Measurements from ENCODE around the gene IL1RAPL1. TPM values are rescaled to one million over a fixed set of nuclear protein-coding genes. Genes with fewer than 3 reads are reported as not detected.

IL1RAPL1 gene
- polyA plus RNA-seq, 2 of the 4 experiments (the other 2 are of a cell fraction) = not detected

DNA sequence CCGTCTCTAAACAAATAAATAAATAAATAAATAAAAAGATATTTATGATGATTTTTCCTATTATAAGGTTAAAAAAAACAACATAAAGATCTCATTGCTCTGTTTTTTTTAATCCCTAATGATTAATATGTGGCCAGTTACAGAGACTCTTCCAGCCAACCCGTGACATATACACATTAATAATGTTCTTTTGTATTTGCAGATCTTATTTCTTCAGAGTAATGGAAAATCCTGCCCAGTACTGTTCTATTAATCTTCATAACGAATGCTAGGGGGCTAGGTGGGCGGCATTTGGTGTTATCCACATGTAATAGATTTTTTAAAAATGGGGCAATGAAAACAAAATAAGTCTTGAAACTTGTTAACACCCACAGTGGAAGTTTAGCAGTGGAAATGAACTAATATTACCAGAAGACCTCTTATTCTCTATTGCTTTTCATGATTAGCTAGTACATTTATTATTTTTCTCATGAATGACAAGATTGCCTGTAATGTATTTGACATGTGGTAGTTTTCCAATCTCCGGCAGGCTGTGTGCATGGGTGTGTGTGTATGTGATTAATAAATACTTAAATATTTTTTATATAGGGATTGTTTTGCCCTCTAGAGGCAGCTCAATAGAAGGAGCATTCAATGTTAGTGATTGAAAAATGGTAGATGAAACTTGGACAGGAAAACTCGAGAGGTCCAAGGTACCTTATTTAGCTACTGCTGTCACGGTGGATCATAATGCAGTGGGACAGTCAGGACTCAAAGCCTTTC is 457.4 kb downstream of the IL1RAPL1 start:
- H3K4me3 ChIP-seq = no peak overlapping the region
- ATAC-seq (no peak), FAIRE-seq (peak; percentile 73), DNase-seq (ENCODE audit: low read depth in 1 of 2, low spot score in 1 of 2) (no peak)
- 26% methylated on average over 7 of the region's 7 CpGs for WGBS (ENCODE audit: missing lambda C conversion rate)
- H3K27ac ChIP-seq = no peak overlapping the region
- no peak overlapping the region for H3K4me2 ChIP-seq
- TF ChIP-seq CEBPB (IDR thresholded peaks at IDR 0.05) = no peak
- no peak for TF ChIP-seq FOSL2 (IDR thresholded peaks at IDR 0.05)
- no peak for TF ChIP-seq FOSL2 (CRISPR knock-in tag; IDR thresholded peaks at IDR 0.05)
- ChIA-PET POLR2A (no interaction called here), CTCF (interaction anchor here (0.5 kb wide), 1 partner anchor 59 kb away, joined by 4 read pairs; no protein-coding TSS in a partner anchor)
- H3K4me1 ChIP-seq = no peaks in the 10 kb centered on the region
- no peaks in the 10 kb centered on the region for H3K9me3 ChIP-seq

DNA sequence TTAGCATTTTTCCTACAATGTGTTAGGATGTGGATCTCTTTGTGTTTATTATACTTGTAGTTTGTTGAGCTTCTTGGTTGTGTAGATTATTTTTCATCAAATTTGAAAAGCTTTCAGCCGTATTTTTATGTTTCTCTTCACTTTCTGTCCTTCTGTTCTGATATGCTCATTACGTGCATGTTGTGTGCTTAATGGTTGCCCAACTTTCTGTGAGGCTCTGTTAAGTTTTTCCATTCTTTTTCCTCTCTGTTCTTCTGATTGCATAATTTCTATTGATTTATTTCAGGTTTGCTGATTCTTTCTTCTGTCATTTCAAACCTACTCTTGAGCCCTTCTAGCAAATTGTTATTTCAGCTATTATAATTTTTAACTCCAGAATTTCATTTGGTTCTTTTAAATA is 478.2 kb downstream of the IL1RAPL1 start:
- WGBS (ENCODE audit: missing lambda C conversion rate) = 33% methylated on average over 2 of the region's 2 CpGs
- no peaks in the 10 kb centered on the region for H3K9me3 ChIP-seq
- H3K4me3 ChIP-seq = no peak overlapping the region
- ChIA-PET POLR2A (no interaction called here), CTCF (no interaction called here)
- H3K4me2 ChIP-seq = no peak overlapping the region
- ATAC-seq = no peak
- H3K4me1 ChIP-seq = no peaks in the 10 kb centered on the region
- H3K27ac ChIP-seq = no peak overlapping the region
- DNase-seq (ENCODE audit: low read depth in 1 of 2, low spot score in 1 of 2) = no peak
- TF ChIP-seq, protein P1, sequence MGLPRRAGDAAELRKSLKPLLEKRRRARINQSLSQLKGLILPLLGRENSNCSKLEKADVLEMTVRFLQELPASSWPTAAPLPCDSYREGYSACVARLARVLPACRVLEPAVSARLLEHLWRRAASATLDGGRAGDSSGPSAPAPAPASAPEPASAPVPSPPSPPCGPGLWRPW (IDR thresholded peaks at IDR 0.05) = no peak
- TF ChIP-seq HOXB13 (CRISPR knock-in tag; IDR thresholded peaks at IDR 0.05; ENCODE audit: low read depth) = no peak
- TF ChIP-seq GATA3 (IDR thresholded peaks at IDR 0.05; ENCODE audit: borderline replicate concordance) = no peak
- TF ChIP-seq TFCP2L1 (CRISPR knock-in tag; IDR thresholded peaks at IDR 0.05) = no peak
- TF ChIP-seq MAZ (IDR thresholded peaks at IDR 0.05; ENCODE audit: borderline replicate concordance, low read depth, low read length) = no peak
- TF ChIP-seq MAFK (IDR thresholded peaks at IDR 0.05; ENCODE audit: partially characterized antibody) = no peak
- TF ChIP-seq, protein P2, sequence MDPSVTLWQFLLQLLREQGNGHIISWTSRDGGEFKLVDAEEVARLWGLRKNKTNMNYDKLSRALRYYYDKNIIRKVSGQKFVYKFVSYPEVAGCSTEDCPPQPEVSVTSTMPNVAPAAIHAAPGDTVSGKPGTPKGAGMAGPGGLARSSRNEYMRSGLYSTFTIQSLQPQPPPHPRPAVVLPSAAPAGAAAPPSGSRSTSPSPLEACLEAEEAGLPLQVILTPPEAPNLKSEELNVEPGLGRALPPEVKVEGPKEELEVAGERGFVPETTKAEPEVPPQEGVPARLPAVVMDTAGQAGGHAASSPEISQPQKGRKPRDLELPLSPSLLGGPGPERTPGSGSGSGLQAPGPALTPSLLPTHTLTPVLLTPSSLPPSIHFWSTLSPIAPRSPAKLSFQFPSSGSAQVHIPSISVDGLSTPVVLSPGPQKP (IDR thresholded peaks at IDR 0.05; ENCODE audit: low read depth, low read length) = no peak
- peak; percentile 18 for FAIRE-seq

DNA sequence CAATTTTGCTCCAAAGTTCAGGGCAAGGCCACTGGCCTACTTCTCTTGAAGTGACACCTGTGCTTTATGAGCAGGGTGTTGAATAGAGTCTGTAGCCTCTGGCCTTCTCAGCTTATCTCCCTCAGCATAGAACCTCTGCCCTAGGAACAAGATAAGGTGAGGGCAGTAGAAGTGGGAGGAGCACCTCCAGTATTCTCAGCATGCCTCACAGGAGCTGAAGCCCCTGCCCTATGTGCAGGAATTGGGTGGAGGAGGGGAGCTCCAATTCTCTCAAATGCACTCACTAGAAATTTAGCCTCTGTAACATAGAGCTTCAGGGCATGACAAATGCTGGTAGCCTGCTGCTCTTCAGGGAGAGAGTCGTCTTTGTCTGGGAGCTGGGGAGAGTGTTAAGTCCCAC is 479.3 kb downstream of the IL1RAPL1 start:
- CTCF ChIA-PET = no interaction called here

More for the DNA sequence above, 479.3 kb downstream of the IL1RAPL1 start:
- 38% methylated on average over 1 of the region's 1 CpG for WGBS (ENCODE audit: missing lambda C conversion rate)
- TF ChIP-seq FOSL2 (IDR thresholded peaks at IDR 0.05) (no peak), FOSL2 (CRISPR knock-in tag; IDR thresholded peaks at IDR 0.05) (no peak), GATA3 (IDR thresholded peaks at IDR 0.05; ENCODE audit: borderline replicate concordance) (no peak), POLR2A (IDR thresholded peaks at IDR 0.05; ENCODE audit: low read length) (no peak), ZSCAN20 (CRISPR knock-in tag; IDR thresholded peaks at IDR 0.05) (no peak), EHMT2 (IDR thresholded peaks at IDR 0.05; ENCODE audit: low read depth) (no peak), MYC (IDR thresholded peaks at IDR 0.05; ENCODE audit: borderline replicate concordance, low read length) (no peak), ZC3H11A (IDR thresholded peaks at IDR 0.05) (no peak), RNF2 (IDR thresholded peaks at IDR 0.05; ENCODE audit: borderline replicate concordance, low read depth) (no peak), MAFK (IDR thresholded peaks at IDR 0.05; ENCODE audit: partially characterized antibody) (no peak), RCOR1 (IDR thresholded peaks at IDR 0.05; ENCODE audit: low read depth, low read length) (no peak), BHLHE40 (IDR thresholded peaks at IDR 0.05; ENCODE audit: low read depth, low read length) (no peak), RARB (CRISPR knock-in tag; IDR thresholded peaks at IDR 0.05) (no peak), NFE2L2 (conservative IDR thresholded peaks at IDR 0.05; ENCODE audit: low read length) (no peak), TP53 (CRISPR knock-in tag; IDR thresholded peaks at IDR 0.05) (no peak), ZNF302 (CRISPR knock-in tag; IDR thresholded peaks at IDR 0.05) (no peak), NPAS2 (CRISPR knock-in tag; IDR thresholded peaks at IDR 0.05; ENCODE audit: borderline replicate concordance) (no peak), FOSB (CRISPR knock-in tag; IDR thresholded peaks at IDR 0.05) (no peak), ZFP36 (IDR thresholded peaks at IDR 0.05; ENCODE audit: borderline replicate concordance, partially characterized antibody) (no peak)
- TF ChIP-seq, protein P3, sequence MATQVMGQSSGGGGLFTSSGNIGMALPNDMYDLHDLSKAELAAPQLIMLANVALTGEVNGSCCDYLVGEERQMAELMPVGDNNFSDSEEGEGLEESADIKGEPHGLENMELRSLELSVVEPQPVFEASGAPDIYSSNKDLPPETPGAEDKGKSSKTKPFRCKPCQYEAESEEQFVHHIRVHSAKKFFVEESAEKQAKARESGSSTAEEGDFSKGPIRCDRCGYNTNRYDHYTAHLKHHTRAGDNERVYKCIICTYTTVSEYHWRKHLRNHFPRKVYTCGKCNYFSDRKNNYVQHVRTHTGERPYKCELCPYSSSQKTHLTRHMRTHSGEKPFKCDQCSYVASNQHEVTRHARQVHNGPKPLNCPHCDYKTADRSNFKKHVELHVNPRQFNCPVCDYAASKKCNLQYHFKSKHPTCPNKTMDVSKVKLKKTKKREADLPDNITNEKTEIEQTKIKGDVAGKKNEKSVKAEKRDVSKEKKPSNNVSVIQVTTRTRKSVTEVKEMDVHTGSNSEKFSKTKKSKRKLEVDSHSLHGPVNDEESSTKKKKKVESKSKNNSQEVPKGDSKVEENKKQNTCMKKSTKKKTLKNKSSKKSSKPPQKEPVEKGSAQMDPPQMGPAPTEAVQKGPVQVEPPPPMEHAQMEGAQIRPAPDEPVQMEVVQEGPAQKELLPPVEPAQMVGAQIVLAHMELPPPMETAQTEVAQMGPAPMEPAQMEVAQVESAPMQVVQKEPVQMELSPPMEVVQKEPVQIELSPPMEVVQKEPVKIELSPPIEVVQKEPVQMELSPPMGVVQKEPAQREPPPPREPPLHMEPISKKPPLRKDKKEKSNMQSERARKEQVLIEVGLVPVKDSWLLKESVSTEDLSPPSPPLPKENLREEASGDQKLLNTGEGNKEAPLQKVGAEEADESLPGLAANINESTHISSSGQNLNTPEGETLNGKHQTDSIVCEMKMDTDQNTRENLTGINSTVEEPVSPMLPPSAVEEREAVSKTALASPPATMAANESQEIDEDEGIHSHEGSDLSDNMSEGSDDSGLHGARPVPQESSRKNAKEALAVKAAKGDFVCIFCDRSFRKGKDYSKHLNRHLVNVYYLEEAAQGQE (IDR thresholded peaks at IDR 0.05) = no peak
- TF ChIP-seq, protein P4, sequence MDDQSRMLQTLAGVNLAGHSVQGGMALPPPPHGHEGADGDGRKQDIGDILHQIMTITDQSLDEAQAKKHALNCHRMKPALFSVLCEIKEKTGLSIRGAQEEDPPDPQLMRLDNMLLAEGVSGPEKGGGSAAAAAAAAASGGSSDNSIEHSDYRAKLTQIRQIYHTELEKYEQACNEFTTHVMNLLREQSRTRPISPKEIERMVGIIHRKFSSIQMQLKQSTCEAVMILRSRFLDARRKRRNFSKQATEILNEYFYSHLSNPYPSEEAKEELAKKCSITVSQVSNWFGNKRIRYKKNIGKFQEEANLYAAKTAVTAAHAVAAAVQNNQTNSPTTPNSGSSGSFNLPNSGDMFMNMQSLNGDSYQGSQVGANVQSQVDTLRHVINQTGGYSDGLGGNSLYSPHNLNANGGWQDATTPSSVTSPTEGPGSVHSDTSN (IDR thresholded peaks at IDR 0.05) = no peak
- Histone ChIP-seq H3K4me1 (no peaks in the 10 kb centered on the region), H3K27ac (no peak overlapping the region), H3K4me3 (no peak overlapping the region), H3K4me2 (no peak overlapping the region), H3K9me3 (no peaks in the 10 kb centered on the region)
- ATAC-seq (no peak), DNase-seq (ENCODE audit: low read depth in 1 of 2, low spot score in 1 of 2) (no peak), FAIRE-seq (no peak)
- POLR2A ChIA-PET = no interaction called here
